Stimulated activated memory B cell treated with anti-CD40 and anti-IgM and Interleukin-4, amounts not matched to agents 10 μg/mL and 1 μg/mL and 100 μg/mL, for 72 hours (primary cell): ENCODE results near the gene ATG4D.
"Not testable (repeated sequence)": the region's sequence is repeated elsewhere in the genome, so short reads cannot be mapped to it uniquely, and the experiment has no call there.

Experiments
- ATAC-seq: fragments of 150-1000 bp; cut with Tn5 transposase; 2 replicates; pipeline ENCODE4 v1.10.0; 2021
- H3K27ac Mint-ChIP-seq: one replicate; pipeline ENCODE4 v1.8.0; 2022; ENCODE audit warnings: mild to moderate bottlenecking, mixed read lengths
- H3K27me3 Mint-ChIP-seq: one replicate; pipeline ENCODE4 v1.8.0; 2022; ENCODE audit warnings: mixed read lengths
- H3K36me3 Mint-ChIP-seq: one replicate; pipeline ENCODE4 v1.8.0; 2022; ENCODE audit warnings: mixed read lengths
- H3K4me1 Mint-ChIP-seq: one replicate; pipeline ENCODE4 v1.8.0; 2022; ENCODE audit warnings: mixed read lengths
- H3K4me3 Mint-ChIP-seq: one replicate; pipeline ENCODE4 v1.8.0; 2022; ENCODE audit warnings: mild to moderate bottlenecking, moderate library complexity, mixed read lengths
- H3K9me3 Mint-ChIP-seq: one replicate; pipeline ENCODE4 v1.8.0; 2022; ENCODE audit warnings: mixed read lengths

ATG4D gene

GRCh38 chr19:10537668-10538067, 6.0 kb upstream of the ATG4D start:
- no peaks in the 10 kb centered on the region for H3K9me3 Mint-ChIP-seq
- no peak for ATAC-seq
- H3K36me3 Mint-ChIP-seq = no peaks in the 10 kb centered on the region
- H3K27me3 Mint-ChIP-seq = peaks cover 42% of the 10 kb centered on the region
- H3K4me1 Mint-ChIP-seq = no peaks in the 10 kb centered on the region
- no peak overlapping the region for H3K27ac Mint-ChIP-seq
- H3K4me3 Mint-ChIP-seq = no peak overlapping the region

- H3K36me3 Mint-ChIP-seq = no peaks in the 10 kb centered on the region
Observed at GRCh38 chr19:10538204-10538983, 5.3 kb upstream of the ATG4D start.

GRCh38 chr19:10539016-10539415, 4.7 kb upstream of the ATG4D start:
- H3K27me3 Mint-ChIP-seq = peaks cover 39% of the 10 kb centered on the region
- not testable (repeated sequence) for H3K9me3 Mint-ChIP-seq, H3K27ac Mint-ChIP-seq, ATAC-seq, H3K36me3 Mint-ChIP-seq, H3K4me1 Mint-ChIP-seq, H3K4me3 Mint-ChIP-seq

More at GRCh38 chr19:10538204-10538983, 5.3 kb upstream of the ATG4D start:
- Mint-ChIP-seq H3K27me3 (peaks cover 39% of the 10 kb centered on the region), H3K4me1 (no peaks in the 10 kb centered on the region), H3K4me3 (no peak overlapping the region), H3K27ac (no peak overlapping the region), H3K9me3 (no peaks in the 10 kb centered on the region)
- ATAC-seq = no peak

GRCh38 chr19:10543059-10543419, 665 bp upstream of the ATG4D start:
- peaks cover 28% of the 10 kb centered on the region for H3K27me3 Mint-ChIP-seq
- peaks cover 11% of the 10 kb centered on the region for H3K4me1 Mint-ChIP-seq
- H3K36me3 Mint-ChIP-seq = no peaks in the 10 kb centered on the region
- peak overlapping the region; percentile 82 for H3K4me3 Mint-ChIP-seq
- H3K9me3 Mint-ChIP-seq = no peaks in the 10 kb centered on the region
- H3K27ac Mint-ChIP-seq = peak overlapping the region; percentile 83
- no peak for ATAC-seq

GRCh38 chr19:10544242-10544752, 593 bp downstream of the ATG4D start:
- peak overlapping the region; percentile 83 for H3K27ac Mint-ChIP-seq
- peak; percentile 42 for ATAC-seq
- peaks cover 11% of the 10 kb centered on the region for H3K4me1 Mint-ChIP-seq
- no peaks in the 10 kb centered on the region for H3K9me3 Mint-ChIP-seq
- H3K36me3 Mint-ChIP-seq = peaks cover 11% of the 10 kb centered on the region
- H3K27me3 Mint-ChIP-seq = peaks cover 16% of the 10 kb centered on the region
- peak overlapping the region; percentile 81 for H3K4me3 Mint-ChIP-seq

GRCh38 chr19:10544753-10545251, 1.1 kb downstream of the ATG4D start:
- Mint-ChIP-seq H3K9me3 (no peaks in the 10 kb centered on the region), H3K27ac (peak overlapping the region; percentile 83), H3K4me3 (peak overlapping the region; percentile 81), H3K4me1 (peaks cover 11% of the 10 kb centered on the region), H3K36me3 (peaks cover 11% of the 10 kb centered on the region), H3K27me3 (peaks cover 11% of the 10 kb centered on the region)
- ATAC-seq = no peak

- peaks cover 22% of the 10 kb centered on the region for H3K36me3 Mint-ChIP-seq
- H3K4me3 Mint-ChIP-seq = no peak overlapping the region
- no peak for ATAC-seq
- no peaks in the 10 kb centered on the region for H3K9me3 Mint-ChIP-seq
- no peaks in the 10 kb centered on the region for H3K27me3 Mint-ChIP-seq
- peaks cover 18% of the 10 kb centered on the region for H3K4me1 Mint-ChIP-seq
- no peak overlapping the region for H3K27ac Mint-ChIP-seq
Observed at GRCh38 chr19:10546817-10547216, 3.1 kb downstream of the ATG4D start.

- Mint-ChIP-seq H3K36me3 (peaks cover 42% of the 10 kb centered on the region), H3K27me3 (no peaks in the 10 kb centered on the region), H3K9me3 (no peaks in the 10 kb centered on the region), H3K27ac (no peak overlapping the region), H3K4me1 (peaks cover 32% of the 10 kb centered on the region), H3K4me3 (no peak overlapping the region)
- no peak for ATAC-seq
Observed at GRCh38 chr19:10548746-10549276, 5.1 kb downstream of the ATG4D start.

- Mint-ChIP-seq H3K27ac (peak overlapping the region; percentile 44), H3K36me3 (peaks cover 47% of the 10 kb centered on the region), H3K9me3 (no peaks in the 10 kb centered on the region), H3K4me1 (peaks cover 36% of the 10 kb centered on the region), H3K27me3 (no peaks in the 10 kb centered on the region), H3K4me3 (no peak overlapping the region)
- ATAC-seq = no peak
Observed at GRCh38 chr19:10549733-10550132, 6.0 kb downstream of the ATG4D start.

- Mint-ChIP-seq H3K27me3 (no peaks in the 10 kb centered on the region), H3K9me3 (no peaks in the 10 kb centered on the region), H3K36me3 (peaks cover 47% of the 10 kb centered on the region), H3K27ac (peak overlapping the region; percentile 44), H3K4me1 (peaks cover 36% of the 10 kb centered on the region), H3K4me3 (no peak overlapping the region)
- no peak for ATAC-seq
Observed at GRCh38 chr19:10550336-10550735, 6.6 kb downstream of the ATG4D start.

GRCh38 chr19:10551006-10551405, 7.3 kb downstream of the ATG4D start:
- not testable (repeated sequence) for ATAC-seq, H3K27ac Mint-ChIP-seq, H3K9me3 Mint-ChIP-seq, H3K4me3 Mint-ChIP-seq, H3K27me3 Mint-ChIP-seq
- H3K36me3 Mint-ChIP-seq = peaks cover 47% of the 10 kb centered on the region
- peaks cover 42% of the 10 kb centered on the region for H3K4me1 Mint-ChIP-seq

- no peak overlapping the region for H3K4me3 Mint-ChIP-seq
- H3K27ac Mint-ChIP-seq = peak overlapping the region; percentile 93
- peaks cover 44% of the 10 kb centered on the region for H3K4me1 Mint-ChIP-seq
- ATAC-seq = no peak
- no peaks in the 10 kb centered on the region for H3K9me3 Mint-ChIP-seq
- H3K27me3 Mint-ChIP-seq = no peaks in the 10 kb centered on the region
- H3K36me3 Mint-ChIP-seq = peaks cover 47% of the 10 kb centered on the region
Observed at GRCh38 chr19:10551698-10552301, 8.1 kb downstream of the ATG4D start.

GRCh38 chr19:10552510-10553053, 8.9 kb downstream of the ATG4D start:
- no peak overlapping the region for H3K4me3 Mint-ChIP-seq
- peaks cover 44% of the 10 kb centered on the region for H3K4me1 Mint-ChIP-seq
- no peaks in the 10 kb centered on the region for H3K27me3 Mint-ChIP-seq
- no peaks in the 10 kb centered on the region for H3K9me3 Mint-ChIP-seq
- peak overlapping the region; percentile 93 for H3K27ac Mint-ChIP-seq
- no peak for ATAC-seq
- H3K36me3 Mint-ChIP-seq = peaks cover 47% of the 10 kb centered on the region

GRCh38 chr19:10553087-10553667, 9.5 kb downstream of the ATG4D start:
- H3K27ac Mint-ChIP-seq = peak overlapping the region; percentile 93
- peaks cover 48% of the 10 kb centered on the region for H3K4me1 Mint-ChIP-seq
- ATAC-seq = no peak
- H3K4me3 Mint-ChIP-seq = no peak overlapping the region
- no peaks in the 10 kb centered on the region for H3K27me3 Mint-ChIP-seq
- peaks cover 50% of the 10 kb centered on the region for H3K36me3 Mint-ChIP-seq
- no peaks in the 10 kb centered on the region for H3K9me3 Mint-ChIP-seq

GRCh38 chr19:10553943-10554381, 10.3 kb downstream of the ATG4D start:
- no peaks in the 10 kb centered on the region for H3K27me3 Mint-ChIP-seq
- H3K4me3 Mint-ChIP-seq = peak overlapping the region; percentile 39
- H3K36me3 Mint-ChIP-seq = peaks cover 47% of the 10 kb centered on the region
- peak; percentile 95 for ATAC-seq
- peaks cover 51% of the 10 kb centered on the region for H3K4me1 Mint-ChIP-seq
- H3K27ac Mint-ChIP-seq = peak overlapping the region; percentile 93
- no peaks in the 10 kb centered on the region for H3K9me3 Mint-ChIP-seq
